HUDEP-2 (cell line): ENCODE data around the gene SAV1.
"Not testable (repeated sequence)": the region's sequence is repeated elsewhere in the genome, so short reads cannot be mapped to it uniquely, and the experiment has no call there.

Source experiments
- DNase-seq, 76 experiments: peaks; one replicate each; lab custom pipeline; 2025; ENCODE audit not compliant: unreplicated experiment in 76 of 76; lab: John Stamatoyannopoulos, UW

Gene SAV1

GRCh38 chr14:50666772-50667683, 1.1 kb downstream of the SAV1 start:
- peak in 15 of 76 experiments; percentile 7 to 41 (median 15) for DNase-seq

DNA sequence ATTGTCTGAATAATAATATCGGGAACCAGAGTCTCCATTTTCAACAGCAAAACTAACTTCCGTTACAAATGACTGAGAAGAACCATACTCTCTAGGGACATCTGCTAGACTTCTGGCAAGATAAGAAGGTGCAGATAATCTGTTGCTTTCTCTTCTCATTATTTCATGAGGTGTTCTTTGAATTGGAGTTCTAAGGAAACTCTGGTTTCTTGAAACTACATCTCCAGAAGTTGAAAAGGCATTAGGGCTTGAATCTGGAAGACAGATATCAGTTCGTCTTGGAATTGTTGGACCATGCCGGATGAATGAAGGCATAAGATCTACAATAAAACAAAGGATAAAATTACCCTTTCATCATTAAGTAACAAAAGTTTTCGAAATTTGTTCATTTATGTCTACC, 2.8 kb downstream of the SAV1 start:
- DNase-seq: peak in 12 of 76 experiments; percentile 9 to 71 (median 35)

GRCh38 chr14:50664579-50664978, 3.5 kb downstream of the SAV1 start:
- not testable (repeated sequence) for DNase-seq

DNA sequence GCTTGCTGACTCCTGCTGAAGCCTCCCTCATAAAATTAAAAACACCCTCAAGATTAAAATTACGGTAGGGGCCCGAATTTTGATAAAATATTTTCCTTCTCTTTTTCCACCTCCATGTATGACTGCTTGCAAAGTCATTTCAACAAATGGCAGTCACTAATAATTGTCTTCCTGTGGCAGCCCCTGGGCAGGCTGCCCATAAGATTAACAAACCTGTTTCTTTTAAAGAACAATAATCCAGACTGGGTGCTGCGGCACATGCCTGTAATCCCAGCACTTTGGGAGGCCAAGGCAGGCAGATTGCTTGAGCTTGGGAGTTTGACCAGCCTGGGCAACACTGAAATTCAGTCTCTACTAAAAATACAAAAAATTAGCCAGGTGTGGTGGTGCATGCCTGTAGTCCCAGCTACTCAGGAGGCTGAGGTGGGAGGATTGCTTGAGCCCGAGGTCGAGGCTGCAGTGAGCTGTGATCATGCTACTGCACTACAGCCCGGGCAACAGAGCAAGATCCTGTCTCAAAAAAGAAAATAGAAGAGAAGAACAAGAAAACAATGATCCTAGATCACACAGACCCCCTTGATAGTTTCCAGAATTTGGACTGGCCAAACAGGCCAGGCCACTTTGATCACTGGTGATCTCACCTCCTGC, 8.7 kb downstream of the SAV1 start:
- DNase-seq: peak in 17 of 76 experiments; percentile 2 to 50 (median 16)

- no peak for DNase-seq
Measured at GRCh38 chr14:50658203-50658602, 9.9 kb downstream of the SAV1 start.

DNA sequence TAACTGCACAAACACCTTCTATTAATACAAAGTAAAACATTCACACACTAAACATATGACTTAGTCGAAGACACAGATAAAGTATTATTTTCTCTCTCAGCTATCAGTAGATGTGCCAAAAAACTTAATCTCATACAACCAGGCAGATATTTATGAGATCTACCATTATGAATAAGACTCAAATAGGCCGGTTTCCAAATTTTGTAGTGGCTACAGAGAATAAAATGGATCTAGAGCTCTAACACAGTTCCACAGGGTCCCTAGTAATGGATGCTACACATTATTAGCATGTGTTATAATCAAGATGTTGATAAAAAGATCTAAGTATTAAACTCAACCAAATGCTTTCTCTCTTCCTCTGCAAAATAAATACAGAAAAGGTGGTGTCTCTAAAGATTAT, 10.4 kb downstream of the SAV1 start:
- peak in 13 of 76 experiments; percentile 5 to 58 (median 19) for DNase-seq

DNA sequence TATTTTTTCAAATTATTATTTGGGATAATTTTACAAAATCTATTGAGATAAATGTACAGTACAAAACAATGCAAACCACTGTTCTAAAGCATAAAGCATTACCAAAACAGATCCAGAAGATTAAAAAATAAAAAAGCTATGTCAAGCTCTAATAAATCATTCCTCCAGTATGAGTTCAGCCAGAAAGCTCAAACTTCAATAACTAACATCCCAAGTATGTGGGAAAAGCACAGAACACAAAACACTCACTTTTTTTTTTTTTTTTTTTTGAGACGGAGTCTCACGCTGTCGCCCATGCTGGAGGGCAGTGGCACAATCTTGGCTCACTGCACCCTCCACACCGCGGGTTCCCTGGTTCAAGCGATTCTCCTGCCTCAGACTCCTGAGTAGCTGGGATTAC, 11.3 kb downstream of the SAV1 start:
- no peak for DNase-seq

DNA sequence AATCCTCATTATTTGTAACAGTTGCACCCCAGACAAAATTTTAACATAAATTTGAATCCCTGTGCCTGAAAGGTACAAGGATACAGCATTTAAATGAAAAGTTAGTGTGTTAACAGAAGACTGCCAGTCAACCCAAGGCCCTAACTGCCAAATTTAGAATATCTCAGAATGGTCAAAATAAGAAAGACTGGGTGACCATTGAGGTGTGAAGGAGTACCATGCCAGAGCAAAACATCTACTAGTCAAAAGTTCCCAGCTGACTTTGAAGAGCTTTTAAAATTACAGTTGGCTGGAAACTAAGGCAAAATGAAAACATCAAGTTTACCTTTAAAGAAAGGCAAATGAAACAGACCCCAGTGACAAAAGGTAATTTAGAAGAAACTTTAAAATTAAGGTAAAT, 18.4 kb downstream of the SAV1 start:
- DNase-seq: no peak

- DNase-seq: no peak
Measured at GRCh38 chr14:50647753-50648152, 20.4 kb downstream of the SAV1 start.

- no peak for DNase-seq
Measured at GRCh38 chr14:50647282-50647681, 20.8 kb downstream of the SAV1 start.

GRCh38 chr14:50635141-50635540, 33.0 kb downstream of the SAV1 start:
- DNase-seq: no peak

- DNase-seq: no peak
Measured at GRCh38 chr14:50633954-50634353, 34.2 kb downstream of the SAV1 start.

DNA sequence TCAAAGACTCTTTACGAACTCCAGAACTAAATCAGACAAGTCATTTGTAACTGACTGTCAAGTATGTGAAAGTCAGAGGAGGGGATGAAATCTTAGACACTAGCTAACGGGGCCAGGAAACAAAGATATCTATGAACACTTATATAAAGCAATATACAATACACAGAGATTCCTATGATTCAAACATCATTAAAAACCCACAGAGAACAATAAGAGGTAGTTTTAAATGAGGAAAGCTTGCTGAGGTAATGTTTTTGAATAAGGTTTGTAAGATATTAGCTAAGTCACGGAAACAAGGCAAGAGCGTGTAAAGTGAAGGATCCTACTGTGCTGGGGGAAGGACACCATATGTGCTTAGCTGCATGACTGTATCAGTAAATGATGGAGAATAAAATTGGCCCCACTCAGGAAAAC, 36.7 kb downstream of the SAV1 start:
- DNase-seq: no peak

- DNase-seq: not testable (repeated sequence)
Measured at GRCh38 chr14:50624947-50625346, 43.2 kb downstream of the SAV1 start.

- no peak for DNase-seq
Measured at GRCh38 chr14:50624447-50624846, 43.7 kb downstream of the SAV1 start.

DNA sequence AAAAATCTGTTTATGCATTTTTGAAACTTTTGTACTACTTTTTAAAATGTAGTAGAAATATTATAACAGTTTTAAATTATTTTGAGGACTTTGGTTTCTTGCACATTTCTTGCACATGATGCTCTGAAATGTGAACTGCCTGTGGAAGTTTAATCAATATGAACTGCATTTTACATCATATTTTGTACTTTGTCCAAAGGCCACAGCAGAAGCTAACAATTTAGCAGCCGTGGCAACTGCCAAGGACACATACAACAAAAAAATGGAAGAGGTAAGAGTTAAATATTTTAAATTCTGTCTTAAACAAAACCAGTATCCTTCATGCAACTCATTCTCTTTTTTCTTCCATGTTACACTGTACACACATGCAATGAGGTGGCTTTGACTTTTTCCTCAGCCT, 45.1 kb downstream of the SAV1 start:
- no peak for DNase-seq

DNA sequence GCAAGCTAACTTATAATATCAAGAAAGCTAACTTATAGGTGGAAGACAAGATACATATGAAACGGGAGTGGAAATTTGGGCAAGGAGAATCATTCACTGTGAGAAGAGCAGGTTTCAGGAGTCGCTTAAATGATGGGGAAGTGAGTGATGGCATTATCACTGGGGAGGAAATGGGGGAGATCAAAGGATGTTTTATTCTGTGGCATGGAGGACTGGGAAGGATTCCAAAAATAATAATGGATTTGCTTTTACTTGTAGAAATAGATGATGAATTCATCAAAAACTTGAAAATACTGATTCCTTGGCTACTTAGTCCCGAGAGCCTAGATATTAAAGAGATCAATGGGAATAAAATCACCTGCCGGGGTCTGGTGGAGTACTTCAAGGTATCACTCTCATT, 47.8 kb downstream of the SAV1 start:
- no peak for DNase-seq

- DNase-seq: peak in 20 of 76 experiments; percentile 1 to 39 (median 12)
Measured at GRCh38 chr14:50619569-50620141, 48.5 kb downstream of the SAV1 start.

- no peak for DNase-seq
Measured at GRCh38 chr14:50616275-50616674, 51.8 kb downstream of the SAV1 start.

- no peak for DNase-seq
Measured at GRCh38 chr14:50615552-50615951, 52.6 kb downstream of the SAV1 start.

DNA sequence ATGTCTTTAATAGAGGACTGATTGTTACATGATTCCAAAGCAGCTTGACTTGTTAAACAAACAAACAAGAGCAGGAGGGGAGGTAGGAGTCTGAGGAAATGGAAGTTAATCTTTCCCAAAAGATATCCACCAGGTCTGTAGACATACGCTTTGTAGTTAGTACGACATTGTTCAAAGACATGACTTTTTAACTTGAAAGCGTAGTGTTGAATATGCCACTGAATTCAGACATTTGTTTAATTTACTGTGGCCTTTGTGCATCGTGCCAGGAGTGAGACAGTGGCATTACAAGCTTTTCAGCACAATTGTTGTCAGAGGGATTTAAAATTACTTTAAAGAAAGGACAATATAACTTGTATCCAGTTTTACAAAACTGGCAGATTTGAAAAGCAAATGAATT, 53.0 kb downstream of the SAV1 start:
- no peak for DNase-seq

DNA sequence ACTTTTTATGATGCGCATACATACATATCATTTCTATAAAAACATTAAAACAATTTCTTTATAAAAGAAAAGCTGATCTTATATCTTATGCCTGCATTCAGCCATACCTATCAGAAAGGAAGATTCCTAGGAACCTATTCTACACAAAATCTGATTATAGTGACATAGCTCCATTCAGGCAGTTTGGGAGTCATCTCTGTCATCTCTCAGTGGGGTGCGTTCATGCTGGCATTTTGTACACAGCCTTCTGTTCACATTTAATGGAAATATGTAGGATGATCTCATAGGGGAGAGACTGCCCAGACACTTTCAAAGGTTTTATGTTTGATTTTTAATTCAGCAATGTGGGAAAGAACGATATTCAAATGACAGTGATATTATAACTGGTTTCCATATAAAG, 55.3 kb downstream of the SAV1 start:
- DNase-seq: no peak
